Neutrophil (primary cell): ENCODE data around the gene MYLK3.

ENCODE experiments used
- H3K27ac ChIP-seq: fragments of 200-600 bp; sonication (generic); 2 replicates; pipeline ENCODE4 v1.5.1; 2016; ENCODE audit warnings: mild to moderate bottlenecking, moderate library complexity
- H3K27me3 ChIP-seq: fragments of 200-600 bp; sonication (generic); 2 replicates; pipeline ENCODE4 v1.6.0; 2016; ENCODE audit warnings: mild to moderate bottlenecking
- H3K36me3 ChIP-seq: fragments of 200-600 bp; sonication (generic); 2 replicates; pipeline ENCODE4 v1.5.1; 2017
- H3K4me1 ChIP-seq, 2 experiments: fragments of 200-600 bp in 1 of 2; sonication (generic) in 1 of 2; 1 replicate in 1 of 2; 2 replicates in 1 of 2; pipeline versions ENCODE4 v1.5.1 to v1.6.1; 2013 to 2016; ENCODE audit warnings: low read depth in 1 of 2, low read length in 1 of 2, mild to moderate bottlenecking in 1 of 2, moderate library complexity in 1 of 2; ENCODE audit not compliant: control insufficient read depth in 1 of 2, insufficient read depth in 1 of 2
- H3K4me3 ChIP-seq, 2 experiments: fragments of 200-600 bp in 1 of 2; sonication (generic) in 1 of 2; 1 replicate in 1 of 2; 2 replicates in 1 of 2; pipeline ENCODE4 v1.5.1; 2013 to 2016; ENCODE audit warnings: low read depth in 1 of 2, low read length in 1 of 2, mild to moderate bottlenecking in 1 of 2, moderate library complexity in 1 of 2
- H3K9me3 ChIP-seq: fragments of 200-600 bp; sonication (generic); 2 replicates; pipeline ENCODE4 v1.5.1; 2016
- TF ChIP-seq, protein P1 (sequence below): fragments of 200-600 bp; sonication (generic); IDR thresholded peaks from 2 replicates; pipeline ENCODE4 v1.5.1; 2016; ENCODE audit warnings: antibody characterized with exemption

Gene MYLK3

DNA sequence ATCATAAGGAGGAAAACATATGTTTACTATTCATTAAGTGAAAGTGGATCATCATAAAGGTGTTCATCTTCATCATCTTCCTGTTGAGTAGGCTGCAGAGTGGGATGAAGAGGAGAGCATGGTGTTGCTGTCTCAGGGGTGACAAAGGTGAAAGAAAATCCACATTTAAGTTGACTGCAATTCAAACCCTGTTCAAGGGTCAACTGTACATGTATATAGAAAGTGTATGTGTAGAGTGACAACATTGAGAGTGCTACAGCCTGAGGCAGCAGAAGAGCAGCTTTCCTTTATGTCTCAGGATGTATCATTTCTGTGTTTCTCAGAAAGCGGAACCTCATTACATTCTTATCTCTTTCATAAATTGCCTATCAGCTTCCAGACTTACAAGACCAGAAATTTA, 41.5 kb downstream of the MYLK3 start:
- Histone ChIP-seq H3K4me1 (peaks cover 7 to 8% of the 10 kb centered on the region in 2 experiments), H3K4me3 (no peak overlapping the region), H3K36me3 (no peaks in the 10 kb centered on the region), H3K27me3 (no peaks in the 10 kb centered on the region), H3K9me3 (no peaks in the 10 kb centered on the region), H3K27ac (no peak overlapping the region)
- TF ChIP-seq, protein P1, sequence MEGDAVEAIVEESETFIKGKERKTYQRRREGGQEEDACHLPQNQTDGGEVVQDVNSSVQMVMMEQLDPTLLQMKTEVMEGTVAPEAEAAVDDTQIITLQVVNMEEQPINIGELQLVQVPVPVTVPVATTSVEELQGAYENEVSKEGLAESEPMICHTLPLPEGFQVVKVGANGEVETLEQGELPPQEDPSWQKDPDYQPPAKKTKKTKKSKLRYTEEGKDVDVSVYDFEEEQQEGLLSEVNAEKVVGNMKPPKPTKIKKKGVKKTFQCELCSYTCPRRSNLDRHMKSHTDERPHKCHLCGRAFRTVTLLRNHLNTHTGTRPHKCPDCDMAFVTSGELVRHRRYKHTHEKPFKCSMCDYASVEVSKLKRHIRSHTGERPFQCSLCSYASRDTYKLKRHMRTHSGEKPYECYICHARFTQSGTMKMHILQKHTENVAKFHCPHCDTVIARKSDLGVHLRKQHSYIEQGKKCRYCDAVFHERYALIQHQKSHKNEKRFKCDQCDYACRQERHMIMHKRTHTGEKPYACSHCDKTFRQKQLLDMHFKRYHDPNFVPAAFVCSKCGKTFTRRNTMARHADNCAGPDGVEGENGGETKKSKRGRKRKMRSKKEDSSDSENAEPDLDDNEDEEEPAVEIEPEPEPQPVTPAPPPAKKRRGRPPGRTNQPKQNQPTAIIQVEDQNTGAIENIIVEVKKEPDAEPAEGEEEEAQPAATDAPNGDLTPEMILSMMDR = no peak

DNA sequence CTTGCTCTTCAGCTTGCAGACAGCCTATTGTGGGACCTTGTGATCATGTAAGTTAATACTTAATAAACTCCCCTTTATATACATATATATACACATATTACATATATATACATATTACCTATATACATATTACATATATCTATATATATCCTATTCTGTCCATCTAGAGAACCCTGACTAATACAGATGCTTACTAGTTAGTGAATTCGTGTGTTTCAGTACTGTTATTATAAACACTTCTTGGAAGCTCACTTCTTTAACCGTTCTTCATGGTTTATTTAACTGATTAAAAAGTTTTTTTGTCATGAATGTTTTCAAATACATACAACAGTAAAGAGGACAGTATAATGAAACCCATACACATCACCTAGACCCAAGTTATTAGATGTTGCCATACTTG, 46.1 kb downstream of the MYLK3 start:
- H3K27me3 ChIP-seq = no peaks in the 10 kb centered on the region
- no peaks in the 10 kb centered on the region for H3K4me1 ChIP-seq
- no peak overlapping the region for H3K27ac ChIP-seq
- no peaks in the 10 kb centered on the region for H3K9me3 ChIP-seq
- TF ChIP-seq, protein P1 = no peak
- no peak overlapping the region for H3K4me3 ChIP-seq
- peaks cover 10% of the 10 kb centered on the region for H3K36me3 ChIP-seq

DNA sequence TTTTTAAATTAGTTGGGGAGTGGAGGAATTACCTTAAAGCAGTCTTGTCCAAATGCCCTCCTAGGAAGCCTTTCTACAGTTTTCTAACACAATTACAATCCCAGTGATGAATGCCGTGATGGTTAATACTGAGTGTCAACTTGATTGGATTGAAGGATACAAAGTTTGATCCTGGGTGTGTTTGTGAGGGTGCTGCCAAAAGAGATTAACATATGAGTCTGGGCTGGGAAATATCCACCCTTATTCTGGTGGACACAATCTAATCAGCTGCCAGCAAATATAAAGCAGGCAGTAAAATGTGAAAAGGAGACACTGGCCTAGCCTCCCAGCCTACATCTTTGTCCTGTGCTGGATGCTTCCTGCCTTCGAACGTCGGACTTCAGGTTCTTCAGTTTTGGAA, 46.5 kb downstream of the MYLK3 start:
- Histone ChIP-seq H3K27me3 (no peaks in the 10 kb centered on the region), H3K36me3 (peaks cover 10% of the 10 kb centered on the region), H3K4me3 (no peak overlapping the region), H3K27ac (no peak overlapping the region), H3K9me3 (no peaks in the 10 kb centered on the region), H3K4me1 (no peaks in the 10 kb centered on the region)
- TF ChIP-seq, protein P1 = no peak

DNA sequence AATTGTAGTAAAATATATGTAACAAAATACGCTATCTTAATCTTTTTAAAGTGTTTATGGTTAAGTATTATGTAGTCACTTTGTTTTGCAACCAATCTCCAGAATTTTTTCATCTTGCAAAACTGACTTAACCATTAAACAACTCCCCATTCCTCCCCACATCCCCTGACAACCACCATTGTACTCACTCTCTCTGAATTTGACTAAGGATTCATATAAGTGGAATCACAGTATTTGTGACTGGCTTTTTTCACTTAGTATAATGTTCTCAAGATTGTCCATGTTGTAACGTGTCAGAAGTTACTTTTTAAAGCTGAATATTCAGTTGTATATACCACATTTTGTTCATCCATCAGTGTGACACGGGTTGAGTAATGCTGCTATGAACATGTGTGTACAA, 48.1 kb downstream of the MYLK3 start:
- Histone ChIP-seq H3K36me3 (peaks cover 17% of the 10 kb centered on the region), H3K4me1 (no peaks in the 10 kb centered on the region), H3K4me3 (no peak overlapping the region), H3K9me3 (no peaks in the 10 kb centered on the region), H3K27ac (no peak overlapping the region), H3K27me3 (no peaks in the 10 kb centered on the region)
- TF ChIP-seq, protein P1 = no peak

DNA sequence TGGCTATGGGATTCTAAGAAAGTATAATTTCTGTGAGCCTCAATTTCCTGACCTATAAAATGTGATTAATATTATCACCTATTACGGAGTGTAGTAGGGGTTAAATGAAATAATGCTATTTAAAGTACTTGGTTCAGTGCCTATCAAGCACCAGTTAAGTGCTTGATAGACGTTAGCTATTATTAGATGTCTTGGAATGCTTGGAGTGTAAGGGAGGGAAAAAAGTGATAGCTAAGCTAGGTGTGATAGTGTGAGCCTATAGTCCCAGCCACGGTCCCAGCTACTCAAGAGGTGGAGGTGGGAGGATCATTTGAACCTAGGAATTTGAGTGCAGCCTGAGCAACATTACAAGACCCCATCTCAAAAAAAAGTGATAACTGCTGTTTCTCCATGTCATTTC, 51.2 kb downstream of the MYLK3 start:
- TF ChIP-seq, protein P1 = no peak
- Histone ChIP-seq H3K27me3 (no peaks in the 10 kb centered on the region), H3K4me1 (no peaks in the 10 kb centered on the region), H3K36me3 (peaks cover 17% of the 10 kb centered on the region), H3K4me3 (no peak overlapping the region), H3K27ac (no peak overlapping the region), H3K9me3 (no peaks in the 10 kb centered on the region)

DNA sequence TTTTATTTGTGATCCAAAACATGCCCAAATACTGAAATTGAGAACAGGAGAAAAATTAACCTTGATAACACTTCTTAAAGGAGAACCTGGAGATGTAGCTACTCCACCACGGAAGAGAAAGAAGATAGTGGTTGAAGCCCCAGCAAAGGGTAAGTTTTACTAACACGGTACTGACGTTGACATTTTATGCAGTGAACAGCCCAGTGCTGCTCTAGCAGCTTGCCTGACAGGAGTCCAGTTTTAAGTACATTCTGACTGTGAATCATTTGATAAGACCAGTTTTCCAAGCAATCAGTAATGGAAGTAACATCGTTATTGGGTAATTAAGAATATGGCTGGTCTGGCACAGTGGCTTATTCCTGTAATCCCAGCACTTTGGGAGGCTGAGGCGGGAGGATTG, 52.2 kb downstream of the MYLK3 start:
- TF ChIP-seq, protein P1 = no peak
- Histone ChIP-seq H3K9me3 (no peaks in the 10 kb centered on the region), H3K27ac (no peak overlapping the region), H3K4me1 (peaks cover 3 to 8% of the 10 kb centered on the region in 2 experiments), H3K27me3 (no peaks in the 10 kb centered on the region), H3K36me3 (peaks cover 17% of the 10 kb centered on the region), H3K4me3 (no peak overlapping the region)
